Activated CD4-positive, alpha-beta T cell treated with anti-CD3 and anti-CD28 coated beads, Interleukin-2, Interleukin-4, amounts not matched to agents 100 ng/mL and 50 ng/mL, durations not matched to agents 16 hours and 8 hours (primary cell): ENCODE data around the gene BHMT2.

Experiments used
- DNase-seq: peaks from one replicate; pipeline ENCODE4 v3.0.0-alpha.2; 2020; ENCODE audit warnings: low spot score

The BHMT2 gene

GRCh38 chr5:79122973-79123372 lies 53.4 kb downstream of the BHMT2 start:
- no peak for DNase-seq

- DNase-seq = no peak
Observed at GRCh38 chr5:79124607-79125006, 55.0 kb downstream of the BHMT2 start.

GRCh38 chr5:79130781-79131180 lies 61.2 kb downstream of the BHMT2 start:
- no peak for DNase-seq

GRCh38 chr5:79133121-79133656 lies 63.6 kb downstream of the BHMT2 start:
- DNase-seq = peak; percentile 49

GRCh38 chr5:79133657-79134451 lies 64.3 kb downstream of the BHMT2 start:
- DNase-seq = peak; percentile 71

GRCh38 chr5:79135790-79136553 lies 66.4 kb downstream of the BHMT2 start:
- DNase-seq = no peak

GRCh38 chr5:79136618-79137017 lies 67.1 kb downstream of the BHMT2 start:
- DNase-seq = no peak
